GM12874 (cell line): ENCODE measurements around the gene ATXN3L.

Experiments
- CTCF ChIP-seq: IDR thresholded peaks from 2 replicates; pipeline ENCODE4 v1.5.1; 2011; ENCODE audit warnings: low read depth, mild to moderate bottlenecking, control low read depth, low read length, moderate library complexity; ENCODE audit not compliant: insufficient read depth

The ATXN3L gene

GRCh38 chrX:13319953-13320352, at the start of gene ATXN3L:
TSS of gene ATXN3L (minus strand) at chrX:13320053. CDS start at chrX:13319934, 119 bp downstream.
- TF ChIP-seq CTCF = no peak

GRCh38 chrX:13369256-13370030, 49.6 kb upstream of the ATXN3L start:
- no peak for TF ChIP-seq CTCF

- no peak for TF ChIP-seq CTCF
Measured at GRCh38 chrX:13367950-13368349, 48.1 kb upstream of the ATXN3L start.

- no peak for TF ChIP-seq CTCF
Measured at GRCh38 chrX:13366698-13367097, 46.8 kb upstream of the ATXN3L start.

- no peak for TF ChIP-seq CTCF
Measured at GRCh38 chrX:13365161-13365560, 45.3 kb upstream of the ATXN3L start.

- TF ChIP-seq CTCF = no peak
Measured at GRCh38 chrX:13364230-13364857, 44.5 kb upstream of the ATXN3L start.

- no peak for TF ChIP-seq CTCF
Measured at GRCh38 chrX:13360146-13360545, 40.3 kb upstream of the ATXN3L start.
